HEK293 (cell line): ENCODE results near the gene ITSN1.
A peak's percentile ranks its signal among the peaks of the same experiment; 100 is the strongest.

Experiments
- GLIS2 ChIP-seq: fragments of 450-650 bp; formaldehyde crosslinking; IDR thresholded peaks from 2 replicates; pipeline ENCODE4 v1.5.1; 2016; ENCODE audit warnings: missing biosample characterization, missing genetic modification characterization
- HOXC10 ChIP-seq: sonication (generic); formaldehyde crosslinking; IDR thresholded peaks from 2 replicates; pipeline ENCODE4 v1.8.1; 2023; ENCODE audit warnings: mild to moderate bottlenecking, missing genetic modification reagents
- INSM2 ChIP-seq: fragments of 450-650 bp; formaldehyde crosslinking; IDR thresholded peaks from 2 replicates; pipeline ENCODE4 v1.5.1; 2016; ENCODE audit warnings: missing biosample characterization, missing genetic modification characterization
- MEIS1 ChIP-seq: sonication (generic); formaldehyde crosslinking; IDR thresholded peaks from 2 replicates; pipeline ENCODE4 v1.8.1; 2022; ENCODE audit warnings: missing genetic modification reagents, mild to moderate bottlenecking, borderline replicate concordance
- PRDM6 ChIP-seq: fragments of 450-650 bp; formaldehyde crosslinking; IDR thresholded peaks from 2 replicates; pipeline ENCODE4 v1.5.1; 2017; ENCODE audit warnings: missing biosample characterization, missing genetic modification characterization
- YY2 ChIP-seq: fragments of 450-650 bp; formaldehyde crosslinking; IDR thresholded peaks from 2 replicates; pipeline ENCODE4 v1.5.1; 2016; ENCODE audit warnings: missing biosample characterization, missing genetic modification characterization
- ZBTB10 ChIP-seq: fragments of 450-650 bp; formaldehyde crosslinking; IDR thresholded peaks from 2 replicates; pipeline ENCODE4 v1.5.1; 2016; ENCODE audit warnings: missing biosample characterization, missing genetic modification characterization
- ZBTB49 ChIP-seq: fragments of 450-650 bp; formaldehyde crosslinking; IDR thresholded peaks from 2 replicates; pipeline ENCODE4 v1.5.1; 2016; ENCODE audit warnings: missing biosample characterization, missing genetic modification characterization, low read depth
- ZIC2 ChIP-seq: fragments of 450-650 bp; formaldehyde crosslinking; IDR thresholded peaks from 2 replicates; pipeline ENCODE4 v1.5.1; 2016; ENCODE audit warnings: missing biosample characterization, missing genetic modification characterization
- ZNF155 ChIP-seq: fragments of 450-650 bp; formaldehyde crosslinking; IDR thresholded peaks from 2 replicates; pipeline ENCODE4 v1.5.1; 2016; ENCODE audit warnings: missing biosample characterization, missing genetic modification characterization
- ZNF16 ChIP-seq: fragments of 450-650 bp; formaldehyde crosslinking; IDR thresholded peaks from 2 replicates; pipeline ENCODE4 v1.5.1; 2016; ENCODE audit warnings: low read depth, missing biosample characterization, missing genetic modification characterization
- ZNF223 ChIP-seq: fragments of 450-650 bp; formaldehyde crosslinking; IDR thresholded peaks from 2 replicates; pipeline ENCODE4 v1.5.1; 2016; ENCODE audit warnings: missing biosample characterization, missing genetic modification characterization
- ZNF248 ChIP-seq: fragments of 450-650 bp; formaldehyde crosslinking; IDR thresholded peaks from 2 replicates; pipeline ENCODE4 v1.5.1; 2017; ENCODE audit warnings: missing biosample characterization, missing genetic modification characterization
- ZNF302 ChIP-seq: fragments of 450-650 bp; formaldehyde crosslinking; IDR thresholded peaks from 2 replicates; pipeline ENCODE4 v1.5.1; 2016; ENCODE audit warnings: missing biosample characterization, missing genetic modification characterization, low read depth
- ZNF335 ChIP-seq: fragments of 450-650 bp; formaldehyde crosslinking; conservative IDR thresholded peaks from 2 replicates; pipeline ENCODE4 v1.5.1; 2016; ENCODE audit warnings: missing biosample characterization, missing genetic modification characterization
- ZNF404 ChIP-seq: fragments of 450-650 bp; formaldehyde crosslinking; IDR thresholded peaks from 2 replicates; pipeline ENCODE4 v1.5.1; 2017; ENCODE audit warnings: missing biosample characterization, missing genetic modification characterization
- ZNF488 ChIP-seq: fragments of 450-650 bp; formaldehyde crosslinking; IDR thresholded peaks from 2 replicates; pipeline ENCODE4 v1.5.1; 2016; ENCODE audit warnings: missing biosample characterization, missing genetic modification characterization
- ZNF561 ChIP-seq: fragments of 450-650 bp; IDR thresholded peaks from 2 replicates; pipeline ENCODE4 v1.5.1; 2018; ENCODE audit warnings: missing biosample characterization, missing genetic modification characterization, borderline replicate concordance
- ZNF571 ChIP-seq: fragments of 450-650 bp; formaldehyde crosslinking; IDR thresholded peaks from 2 replicates; pipeline ENCODE4 v1.5.0; 2017; ENCODE audit warnings: missing biosample characterization, missing genetic modification characterization
- ZNF596 ChIP-seq: fragments of 450-650 bp; IDR thresholded peaks from 2 replicates; pipeline ENCODE4 v1.5.0; 2018; ENCODE audit warnings: missing biosample characterization, mild to moderate bottlenecking, missing genetic modification characterization, moderate library complexity
- ZNF624 ChIP-seq: fragments of 450-650 bp; formaldehyde crosslinking; IDR thresholded peaks from 2 replicates; pipeline ENCODE4 v1.5.1; 2017; ENCODE audit warnings: missing biosample characterization, missing genetic modification characterization
- ZNF776 ChIP-seq: fragments of 450-650 bp; formaldehyde crosslinking; IDR thresholded peaks from 2 replicates; pipeline ENCODE4 v1.5.0; 2017; ENCODE audit warnings: missing biosample characterization, missing genetic modification characterization, borderline replicate concordance
- ZNF792 ChIP-seq: fragments of 450-650 bp; formaldehyde crosslinking; IDR thresholded peaks from 2 replicates; pipeline ENCODE4 v1.5.1; 2016; ENCODE audit warnings: missing biosample characterization, missing genetic modification characterization
- ZNF843 ChIP-seq: fragments of 450-650 bp; formaldehyde crosslinking; IDR thresholded peaks from 2 replicates; pipeline ENCODE4 v1.5.1; 2016; ENCODE audit warnings: missing biosample characterization, missing genetic modification characterization
- ZSCAN16 ChIP-seq: fragments of 450-650 bp; formaldehyde crosslinking; IDR thresholded peaks from 2 replicates; pipeline ENCODE4 v1.5.1; 2016; ENCODE audit warnings: missing biosample characterization, missing genetic modification characterization
- ZSCAN23 ChIP-seq: fragments of 450-650 bp; formaldehyde crosslinking; IDR thresholded peaks from 2 replicates; pipeline ENCODE4 v1.5.1; 2016; ENCODE audit warnings: missing biosample characterization, missing genetic modification characterization
- ZSCAN5A ChIP-seq: fragments of 450-650 bp; formaldehyde crosslinking; IDR thresholded peaks from 2 replicates; pipeline ENCODE4 v1.5.1; 2016; ENCODE audit warnings: missing biosample characterization, missing genetic modification characterization

The ITSN1 gene

GRCh38 chr21:33817663-33818451 is 175.6 kb downstream of the ITSN1 start (continued):
- TF ChIP-seq ZBTB49 (tag by site-specific recombination): no peak
- TF ChIP-seq ZNF843 (tag by site-specific recombination): peak; percentile 89
- no peak for TF ChIP-seq MEIS1
- TF ChIP-seq ZNF624 (tag by site-specific recombination): no peak
- TF ChIP-seq ZNF404 (tag by site-specific recombination): no peak
- TF ChIP-seq ZNF561 (tag by site-specific recombination): peak; percentile 93; the same call in 1 of the 2 replicates
- peak; percentile 97 for TF ChIP-seq PRDM6
- no peak for TF ChIP-seq ZNF16 (tag by site-specific recombination)
- TF ChIP-seq INSM2 (tag by site-specific recombination): peak; percentile 60; the same call in 1 of the 2 replicates
- TF ChIP-seq ZNF488: no peak
- TF ChIP-seq ZBTB10 (tag by site-specific recombination): no peak
- no peak; the same call in 1 of the 2 replicates for TF ChIP-seq ZSCAN23 (tag by site-specific recombination)
- no peak for TF ChIP-seq ZNF571 (tag by site-specific recombination)
- 0 out of 2 replicates have a peak, but pooled peaks have one; percentile 58 for TF ChIP-seq ZNF596 (tag by site-specific recombination)
- TF ChIP-seq YY2 (tag by site-specific recombination): no peak
- TF ChIP-seq ZNF792 (tag by site-specific recombination): no peak
- TF ChIP-seq ZIC2 (tag by site-specific recombination): peak; percentile 72
- no peak for TF ChIP-seq ZNF155 (tag by site-specific recombination)
- no peak; the same call in 1 of the 2 replicates for TF ChIP-seq ZSCAN5A
- TF ChIP-seq ZNF776: no peak
- TF ChIP-seq ZSCAN16 (tag by site-specific recombination): 0 out of 2 replicates have a peak, but pooled peaks have one; percentile 8
- no peak for TF ChIP-seq ZNF223
- TF ChIP-seq HOXC10 (CRISPR knock-in tag): no peak
- TF ChIP-seq ZNF302 (tag by site-specific recombination): no peak
- TF ChIP-seq ZNF248 (tag by site-specific recombination): no peak
- peak; percentile 42; the same call in 1 of the 2 replicates for TF ChIP-seq ZNF335 (tag by site-specific recombination)
- TF ChIP-seq GLIS2 (tag by site-specific recombination): no peak
